ENCODE results near the gene ARID2. TPM values are rescaled to one million over a fixed set of nuclear protein-coding genes. Genes with fewer than 3 reads are reported as not detected.

Gene ARID2
- total RNA-seq, 6 donors from 2014 or later: 19.4 to 48.5 (median 27.0) TPM

GRCh38 chr12:45687081-45688015 is 42.2 kb upstream of the ARID2 start:
- no peak for DNase-seq
- Histone ChIP-seq H3K36me3 (no peaks in the 10 kb centered on the region), H3K27me3 (no peaks in the 10 kb centered on the region), H3K4me3 (no peak overlapping the region), H3K9me3 (no peaks in the 10 kb centered on the region), H3K27ac (no peak overlapping the region), H3K4me1 (no peaks in the 10 kb centered on the region)
- WGBS, 2 donors: 91 to 100% methylated on average over 1 of the region's 1 CpG
- TF ChIP-seq POLR2A (IDR thresholded peaks at IDR 0.05): no peak
- no peak for TF ChIP-seq EP300 (IDR thresholded peaks at IDR 0.05)
- TF ChIP-seq CTCF (IDR thresholded peaks at IDR 0.05): no peak
- no peak for TF ChIP-seq POLR2AphosphoS5 (IDR thresholded peaks at IDR 0.05)
- no peak for ATAC-seq (ENCODE audit: low FRiP score in 2 of 2)

DNA sequence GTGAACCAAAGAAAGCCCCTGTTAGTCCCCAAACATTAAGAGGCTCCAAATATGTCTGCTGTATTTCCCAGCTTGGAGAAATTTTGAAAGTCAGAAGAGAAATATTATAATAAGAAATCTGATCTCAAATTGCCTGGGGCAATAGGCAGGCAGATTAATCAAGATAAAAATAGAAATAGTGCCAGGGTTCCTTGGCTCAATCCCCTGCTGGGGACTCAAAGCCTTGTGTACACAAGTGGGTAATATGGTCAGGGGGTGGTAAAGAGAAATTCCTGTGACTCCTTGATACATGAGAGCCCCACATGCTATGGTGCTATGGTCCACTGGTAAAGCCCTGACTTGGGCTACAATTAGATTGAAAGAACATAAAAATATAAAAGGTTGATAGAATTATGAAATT is 41.3 kb upstream of the ARID2 start:
- TF ChIP-seq EP300 (IDR thresholded peaks at IDR 0.05) (no peak), POLR2AphosphoS5 (IDR thresholded peaks at IDR 0.05) (no peak), CTCF (IDR thresholded peaks at IDR 0.05) (no peak), POLR2A (IDR thresholded peaks at IDR 0.05) (no peak)
- ATAC-seq (ENCODE audit: low FRiP score in 2 of 2): no peak

GRCh38 chr12:45695035-45695434 is 34.5 kb upstream of the ARID2 start:
- TF ChIP-seq POLR2AphosphoS5 (IDR thresholded peaks at IDR 0.05): no peak
- TF ChIP-seq POLR2A (IDR thresholded peaks at IDR 0.05): no peak
- TF ChIP-seq EP300 (IDR thresholded peaks at IDR 0.05): no peak
- no peak for TF ChIP-seq CTCF (IDR thresholded peaks at IDR 0.05)
- Histone ChIP-seq H3K27me3 (no peaks in the 10 kb centered on the region), H3K9me3 (peaks cover 0 to 5% (median 0%) of the 10 kb centered on the region in 4 donors), H3K36me3 (no peaks in the 10 kb centered on the region), H3K27ac (no peak overlapping the region), H3K4me1 (no peaks in the 10 kb centered on the region), H3K4me3 (no peak overlapping the region)
- no peak for DNase-seq
- ATAC-seq (ENCODE audit: low FRiP score in 2 of 2): no peak
- WGBS, 2 donors: 65 to 76% methylated on average over 2 of the region's 2 CpGs

More for the DNA sequence above, 41.3 kb upstream of the ARID2 start:
- H3K27ac ChIP-seq: no peak overlapping the region
- H3K4me1 ChIP-seq: no peaks in the 10 kb centered on the region
- H3K9me3 ChIP-seq: no peaks in the 10 kb centered on the region
- no peaks in the 10 kb centered on the region for H3K27me3 ChIP-seq
- no peak overlapping the region for H3K4me3 ChIP-seq
- no peaks in the 10 kb centered on the region for H3K36me3 ChIP-seq
- DNase-seq: no peak

- ATAC-seq (ENCODE audit: low FRiP score in 2 of 2) (no peak), DNase-seq (no peak)
- no peaks in the 10 kb centered on the region for H3K4me1 ChIP-seq
- no peaks in the 10 kb centered on the region for H3K27me3 ChIP-seq
- no peaks in the 10 kb centered on the region for H3K36me3 ChIP-seq
- no peak overlapping the region for H3K4me3 ChIP-seq
- TF ChIP-seq CTCF (IDR thresholded peaks at IDR 0.05): no peak
- no peak for TF ChIP-seq POLR2A (IDR thresholded peaks at IDR 0.05)
- no peak for TF ChIP-seq POLR2AphosphoS5 (IDR thresholded peaks at IDR 0.05)
- no peak for TF ChIP-seq EP300 (IDR thresholded peaks at IDR 0.05)
- H3K27ac ChIP-seq: no peak overlapping the region
- H3K9me3 ChIP-seq: peaks cover 0 to 5% (median 0%) of the 10 kb centered on the region in 4 donors
These were observed 33.9 kb upstream of the ARID2 start for GRCh38 chr12:45695606-45696005.
